ENCODE results near the gene ATP5MC2. TPM values are rescaled to one million over a fixed set of nuclear protein-coding genes. Genes with fewer than 3 reads are reported as not detected.

ATP5MC2 gene
- polyA plus RNA-seq, 1 of the 3 experiments (the other 2 are of a cell fraction) = 319 TPM

GRCh38 chr12:53624458-53624857, 51.4 kb downstream of the ATP5MC2 start:
- Histone ChIP-seq H4K20me1 (ENCODE audit: insufficient read depth) (peaks cover 5% of the 10 kb centered on the region; the same call in 1 of the 2 replicates), H3K4me1 (ENCODE audit: control insufficient read depth in 1 of 2, insufficient read depth in 2 of 2, low read depth in 1 of 2, low read length in 1 of 2) (peaks cover 5% of the 10 kb centered on the region in 2 experiments; a peak in 3 of 4 replicates), H3K9me3 (no peaks in the 10 kb centered on the region), H3K36me3 (replicated peaks in 1 of 2; ENCODE audit: control insufficient read depth in 1 of 2, insufficient read depth in 2 of 2, low read length in 1 of 2) (no peaks in the 10 kb centered on the region), H3F3A (replicated peaks; ENCODE audit: insufficient read depth) (no peaks in the 10 kb centered on the region), H3K79me2 (ENCODE audit: insufficient read depth) (peaks cover 62% of the 10 kb centered on the region), H3K27ac (ENCODE audit: low read depth in 2 of 2, low read length in 1 of 2) (no peak overlapping the region), H3K9ac (peak overlapping the region; percentile 90; the same call in 1 of the 2 replicates), H3K27me3 (ENCODE audit: insufficient read depth) (no peaks in the 10 kb centered on the region), H3K9me2 (no peaks in the 10 kb centered on the region), H3K4me3 (ENCODE audit: low read depth in 2 of 2, low read length in 1 of 2) (peak overlapping the region; percentile 75 to 77; a peak in 3 of 4 replicates), H2AFZ (ENCODE audit: low read depth) (no peak overlapping the region), H3K4me2 (peak overlapping the region; percentile 91)
- POLR2A ChIA-PET = no interaction called here
- CTCF ChIA-PET = interaction anchor here (1.3 to 3.0 kb wide), 4 partner anchors 12 to 120 kb away, joined by 4 to 21 read pairs (median 8); partner anchors contain the start of gene ATP5MC2
- no peak for TF ChIP-seq CHD2 (IDR thresholded peaks at IDR 0.05; ENCODE audit: low read length, partially characterized antibody)
- TF ChIP-seq JUND (IDR thresholded peaks at IDR 0.05) = no peak
- no peak for TF ChIP-seq SMC3 (IDR thresholded peaks at IDR 0.05; ENCODE audit: low read depth, low read length)
- no peak for TF ChIP-seq ELF1 (IDR thresholded peaks at IDR 0.05)
- TF ChIP-seq TCF12 (IDR thresholded peaks at IDR 0.05) = no peak
- TF ChIP-seq ZBTB33 (IDR thresholded peaks at IDR 0.05; ENCODE audit: borderline replicate concordance, low read depth) = no peak
- no peak for TF ChIP-seq USF1 (IDR thresholded peaks at IDR 0.05; ENCODE audit: borderline replicate concordance, low read depth)
- WGBS (ENCODE audit: low lambda C conversion rate) = 86% methylated on average over 3 of the region's 3 CpGs
- DNase-seq = no peak

GRCh38 chr12:53623548-53624385, 52.1 kb downstream of the ATP5MC2 start:
- H3K36me3 ChIP-seq (replicated peaks in 1 of 2; ENCODE audit: control insufficient read depth in 1 of 2, insufficient read depth in 2 of 2, low read length in 1 of 2) = no peaks in the 10 kb centered on the region
- H2AFZ ChIP-seq (ENCODE audit: low read depth) = no peak overlapping the region
- H3K4me1 ChIP-seq (ENCODE audit: control insufficient read depth in 1 of 2, insufficient read depth in 2 of 2, low read depth in 1 of 2, low read length in 1 of 2) = peaks cover 5 to 9% of the 10 kb centered on the region in 2 experiments; a peak in 3 of 4 replicates
- POLR2A ChIA-PET = interaction anchor here (1.0 kb wide), 1 partner anchor 32 kb away, joined by 3 read pairs; no protein-coding TSS in a partner anchor
- peaks cover 5% of the 10 kb centered on the region; the same call in 1 of the 2 replicates for H4K20me1 ChIP-seq (ENCODE audit: insufficient read depth)
- no peaks in the 10 kb centered on the region for H3K27me3 ChIP-seq (ENCODE audit: insufficient read depth)
- H3K79me2 ChIP-seq (ENCODE audit: insufficient read depth) = peaks cover 69% of the 10 kb centered on the region
- TF ChIP-seq NFIC (IDR thresholded peaks at IDR 0.05; ENCODE audit: borderline replicate concordance) (no peak), EP300 (IDR thresholded peaks at IDR 0.05; ENCODE audit: borderline replicate concordance in 1 of 2, low read depth in 1 of 2, low read length in 1 of 2) (no peak), FOSL2 (IDR thresholded peaks at IDR 0.05; ENCODE audit: borderline replicate concordance, low read depth) (no peak)
- H3K9ac ChIP-seq = no peak overlapping the region
- H3K4me3 ChIP-seq (ENCODE audit: low read depth in 2 of 2, low read length in 1 of 2) = peak overlapping the region in 1 of 2 experiments; percentile 75; a peak in 2 of 4 replicates
- DNase-seq = no peak
- WGBS (ENCODE audit: low lambda C conversion rate) = 69% methylated on average over 7 of the region's 7 CpGs
- no peaks in the 10 kb centered on the region for H3F3A ChIP-seq (replicated peaks; ENCODE audit: insufficient read depth)
- no peak overlapping the region for H3K27ac ChIP-seq (ENCODE audit: low read depth in 2 of 2, low read length in 1 of 2)
- H3K9me2 ChIP-seq = no peaks in the 10 kb centered on the region
- peak overlapping the region; percentile 91 for H3K4me2 ChIP-seq
- CTCF ChIA-PET = interaction anchor here (1.3 to 3.0 kb wide), 5 partner anchors 11 to 123 kb away, joined by 4 to 21 read pairs (median 8); partner anchors contain the start of gene ATP5MC2
- H3K9me3 ChIP-seq = no peaks in the 10 kb centered on the region

Measured in SK-N-SH (cell line).